IMR-90 (cell line): ENCODE results near the gene NPFFR1. TPM values are rescaled to one million over a fixed set of nuclear protein-coding genes. Genes with fewer than 3 reads are reported as not detected.

Source experiments
- ATAC-seq: fragments of 200-7000 bp; cut with Tn5 transposase; 2 replicates; pipeline ENCODE4 v1.9.1; 2020; ENCODE audit warnings: low read depth, mild to moderate bottlenecking, moderate library complexity
- BruUV-seq: library from RNA; stranded (reverse); fragments of 400-500 nt; replicated peaks from 2 replicates; lab custom pipeline; 2021; lab: Mats Ljungman, UMichigan
- CTCF ChIA-PET: fragments of 300-600 bp; formaldehyde crosslinking; extraction: SDS; loops from one replicate; lab custom pipeline; 2021; ENCODE audit warnings: antibody characterized with exemption; lab: Yijun Ruan, JAX
- POLR2A ChIA-PET: fragments of 300-600 bp; sonication (Branson Sonifier 250); formaldehyde crosslinking; loops from one replicate; lab custom pipeline; 2022; ENCODE audit warnings: antibody characterized with exemption; ENCODE audit not compliant: unreplicated experiment; lab: Charles Lee
- DNase-seq: peaks from one replicate; pipeline ENCODE4 v3.0.0; 2013
- H2AFZ ChIP-seq: replicated peaks from 2 replicates; pipeline ENCODE3; 2013; ENCODE audit warnings: low read length, mild to moderate bottlenecking; ENCODE audit not compliant: poor library complexity
- H2AK5ac ChIP-seq: 2 replicates; pipeline ENCODE4 v1.6.1; 2013; ENCODE audit warnings: low read depth, low read length, inconsistent platforms
- H2AK9ac ChIP-seq: replicated peaks from 2 replicates; pipeline ENCODE3; 2013; ENCODE audit warnings: mild to moderate bottlenecking, low read depth, low read length, moderate library complexity; ENCODE audit not compliant: poor library complexity
- H2BK120ac ChIP-seq: 2 replicates; pipeline ENCODE4 v1.6.1; 2013; ENCODE audit warnings: low read depth, low read length, inconsistent platforms
- H2BK15ac ChIP-seq: 3 replicates; pipeline ENCODE4 v1.6.1; 2013; ENCODE audit warnings: low read depth, low read length, inconsistent platforms
- H2BK20ac ChIP-seq: 2 replicates; pipeline ENCODE4 v1.6.1; 2013; ENCODE audit warnings: low read depth, mild to moderate bottlenecking, inconsistent platforms, low read length, moderate library complexity
- H2BK5ac ChIP-seq: 2 replicates; pipeline ENCODE4 v1.6.1; 2013; ENCODE audit warnings: mild to moderate bottlenecking, low read depth, low read length, inconsistent platforms; ENCODE audit not compliant: poor library complexity, severe bottlenecking
- H3K14ac ChIP-seq: replicated peaks from 2 replicates; pipeline ENCODE4 v1.6.1; 2013; ENCODE audit warnings: low read depth, low read length, inconsistent platforms
- H3K18ac ChIP-seq: 2 replicates; pipeline ENCODE4 v1.6.1; 2013; ENCODE audit warnings: low read depth, low read length, control low read depth
- H3K23ac ChIP-seq: 2 replicates; pipeline ENCODE4 v1.6.1; 2013; ENCODE audit warnings: low read depth, low read length, inconsistent platforms
- H3K27ac ChIP-seq: 2 replicates; pipeline ENCODE4 v1.5.1; 2013; ENCODE audit warnings: mild to moderate bottlenecking, control low read depth, low read length; ENCODE audit not compliant: insufficient read depth
- H3K27me3 ChIP-seq: 2 replicates; pipeline ENCODE4 v1.6.1; 2013; ENCODE audit warnings: low read length; ENCODE audit not compliant: control insufficient read depth, insufficient read depth
- H3K36me3 ChIP-seq: 2 replicates; pipeline ENCODE4 v1.6.1; 2013; ENCODE audit warnings: low read length, mixed read lengths; ENCODE audit not compliant: control insufficient read depth, insufficient read depth
- H3K4ac ChIP-seq: 2 replicates; pipeline ENCODE4 v1.6.1; 2013; ENCODE audit warnings: low read depth, low read length, inconsistent platforms
- H3K4me1 ChIP-seq: 2 replicates; pipeline ENCODE4 v1.6.1; 2013; ENCODE audit warnings: low read length, mixed read lengths; ENCODE audit not compliant: control insufficient read depth, insufficient read depth
- H3K4me2 ChIP-seq: 2 replicates; pipeline ENCODE4 v1.6.1; 2013; ENCODE audit warnings: low read depth, mild to moderate bottlenecking, control low read depth, low read length, moderate library complexity
- H3K4me3 ChIP-seq: 2 replicates; pipeline ENCODE4 v1.5.1; 2013; ENCODE audit warnings: low read depth, mild to moderate bottlenecking, control low read depth, low read length, moderate library complexity; ENCODE audit not compliant: insufficient read depth
- H3K56ac ChIP-seq: 2 replicates; pipeline ENCODE4 v1.6.1; 2013; ENCODE audit warnings: low read length, inconsistent platforms; ENCODE audit not compliant: insufficient read depth; ENCODE audit errors: extremely low read depth
- H3K79me1 ChIP-seq, 2 experiments: 2 replicates each; pipeline ENCODE4 v1.6.1; 2013; ENCODE audit warnings: low read length in 2 of 2, inconsistent platforms in 1 of 2, low read depth in 1 of 2
- H3K9ac ChIP-seq: 2 replicates; pipeline ENCODE4 v1.6.1; 2013; ENCODE audit warnings: low read depth, low read length, control low read depth
- H3K9me1 ChIP-seq: 2 replicates; pipeline ENCODE4 v1.6.1; 2013; ENCODE audit warnings: low read length, inconsistent platforms; ENCODE audit not compliant: insufficient read depth
- H3K9me3 ChIP-seq: 2 replicates; pipeline ENCODE4 v1.6.1; 2013; ENCODE audit warnings: low read length; ENCODE audit not compliant: control insufficient read depth, insufficient read depth
- H4K20me1 ChIP-seq: 2 replicates; pipeline ENCODE4 v1.6.1; 2013; ENCODE audit warnings: low read length, inconsistent platforms; ENCODE audit not compliant: insufficient read depth
- H4K5ac ChIP-seq: 2 replicates; pipeline ENCODE4 v1.6.1; 2013; ENCODE audit warnings: mild to moderate bottlenecking, low read depth, low read length, control low read depth
- H4K8ac ChIP-seq, 2 experiments: 2 replicates each; pipeline ENCODE4 v1.6.1; 2013; ENCODE audit warnings: low read depth in 2 of 2, low read length in 2 of 2, control low read depth in 1 of 2, inconsistent platforms in 1 of 2
- H4K91ac ChIP-seq: 2 replicates; pipeline ENCODE4 v1.6.1; 2013; ENCODE audit warnings: low read depth, low read length, inconsistent platforms; ENCODE audit not compliant: insufficient read depth
- CTCF ChIP-seq: conservative IDR thresholded peaks from 2 replicates; pipeline ENCODE4 v1.5.1; 2012; ENCODE audit warnings: mild to moderate bottlenecking, low read depth, low read length, improper control_type of control experiment
- ELK1 ChIP-seq: fragments of 150-350 bp; IDR thresholded peaks from 2 replicates; pipeline ENCODE4 v1.6.1; 2016; ENCODE audit warnings: low read depth, mild to moderate bottlenecking, low read length, moderate library complexity, borderline replicate concordance
- MAFK ChIP-seq: IDR thresholded peaks from 2 replicates; pipeline ENCODE4 v1.6.1; 2012; ENCODE audit warnings: low read depth, low read length, improper control_type of control experiment
- MXI1 ChIP-seq: IDR thresholded peaks from 2 replicates; pipeline ENCODE4 v1.6.1; 2012; ENCODE audit warnings: low read depth, mild to moderate bottlenecking, low read length, moderate library complexity, borderline replicate concordance
- POLR2A ChIP-seq: IDR thresholded peaks from 2 replicates; pipeline ENCODE4 v1.6.1; 2012; ENCODE audit warnings: mild to moderate bottlenecking, low read depth, low read length
- RCOR1 ChIP-seq: IDR thresholded peaks from 2 replicates; pipeline ENCODE4 v1.6.1; 2012; ENCODE audit warnings: mild to moderate bottlenecking, low read length, improper control_type of control experiment; ENCODE audit not compliant: insufficient replicate concordance
- WGBS, 2 experiments: methylation state at CpG; one replicate each; pipeline versions ENCODE4 v1.1.5 to v1.1.7; 2013; ENCODE audit warnings: missing lambda C conversion rate in 2 of 2; ENCODE audit not compliant: insufficient read length in 1 of 2; ENCODE audit errors: extremely low coverage in 2 of 2; 5-methylcytosine and 5-hydroxymethylcytosine counted together
- dilution Hi-C: fragments of 300-500 bp; cut with HindIII; formaldehyde crosslinking; loops from one replicate; pipeline ENCODE4 v1.14.3; 2018; ENCODE audit warnings: low sequenced_read_pairs; ENCODE audit not compliant: unreplicated experiment
- in situ Hi-C: fragments of 300-500 bp; cut with MboI; formaldehyde crosslinking; loops from 3 replicates; pipeline ENCODE4 v1.14.3; 2019; ENCODE audit warnings: low sequenced_read_pairs, inconsistent platforms, mixed read lengths
- intact Hi-C: fragments of 100-400 bp; cut with micrococcal nuclease; formaldehyde crosslinking; loops from 2 replicates; pipeline ENCODE4 v1.10.0; 2022
- polyA plus RNA-seq, 3 experiments: library from polyadenylated mRNA; depleted of rRNA; stranded (reverse); fragments of >200 nt; gene quantifications; 2 replicates each; pipeline ENCODE4 v1.2.3, GENCODE V29; 2012; ENCODE audit warnings: low replicate concordance in 1 of 3
- total RNA-seq: library from RNA; depleted of rRNA; stranded (reverse); fragments of >200 nt; gene quantifications from 2 replicates; pipeline ENCODE4 v1.2.3, GENCODE V29; 2012
- TF ChIP-seq, protein P1 (sequence below): fragments of 150-350 bp; IDR thresholded peaks from 2 replicates; pipeline ENCODE4 v1.6.1; 2017; ENCODE audit warnings: mild to moderate bottlenecking, antibody characterized with exemption, low read length, low read depth

Gene NPFFR1
- total and polyA plus RNA-seq, 2 of the 4 experiments (the other 2 are of a cell fraction) = not detected

DNA sequence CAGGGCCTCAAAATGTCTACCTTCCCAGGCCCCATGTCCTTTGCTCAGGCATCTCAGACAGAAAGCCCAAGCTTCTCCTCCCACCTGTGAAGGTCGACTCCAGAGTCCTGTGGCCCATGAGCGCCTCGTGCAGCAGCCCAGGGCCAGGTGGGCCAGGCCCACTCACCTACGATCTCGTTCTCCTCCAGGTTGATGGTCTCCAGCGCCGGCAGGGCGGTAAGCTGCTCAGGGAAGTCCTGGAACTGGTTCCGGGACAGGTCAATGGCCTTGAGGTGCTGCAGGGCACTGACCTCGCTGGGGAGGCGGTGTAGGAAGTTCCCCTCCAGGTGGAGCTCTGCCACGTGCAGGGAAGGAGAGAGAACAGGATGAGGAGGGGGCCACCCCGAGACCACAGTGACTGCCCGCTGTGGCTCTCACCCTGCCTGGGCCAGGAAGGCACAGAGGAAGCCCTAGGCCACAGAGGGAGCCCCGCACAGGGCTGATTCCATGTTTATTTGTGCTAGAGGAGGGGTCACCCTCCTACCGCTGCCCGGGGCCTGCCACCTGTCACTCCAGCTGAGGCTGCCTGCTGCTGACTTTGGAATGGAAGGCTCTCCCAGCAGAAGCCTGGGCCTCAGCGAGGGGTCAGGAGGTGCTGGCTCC, 40.0 kb upstream of the NPFFR1 start:
- no peak overlapping the region for H3K9ac ChIP-seq
- H2AFZ ChIP-seq = no peak overlapping the region
- H3K9me1 ChIP-seq = 0 out of 2 replicates have a peak, but pooled peaks cover 6% of the 10 kb centered on the region
- 80% methylated on average over 8 of the region's 18 CpGs; no CpG with 5 or more reads in 1 of the 2 experiments for WGBS, 2 experiments
- no peak overlapping the region for H3K4me2 ChIP-seq
- H3K79me1 ChIP-seq = no peaks in the 10 kb centered on the region
- BruUV-seq = no TSS peak
- POLR2A ChIA-PET = no interaction called here
- intact Hi-C loops = no loop called here
- no peak overlapping the region for H2BK15ac ChIP-seq
- no peak overlapping the region for H4K8ac ChIP-seq
- H2BK120ac ChIP-seq = no peak overlapping the region
- H2BK5ac ChIP-seq = no peak overlapping the region
- no peak overlapping the region for H4K5ac ChIP-seq
- no peak overlapping the region for H3K14ac ChIP-seq
- no peak overlapping the region for H2BK20ac ChIP-seq
- H3K27ac ChIP-seq = no peak overlapping the region
- no peak overlapping the region for H3K4ac ChIP-seq
- dilution Hi-C loops = no loop called here
- H2AK5ac ChIP-seq = no peak overlapping the region
- H3K56ac ChIP-seq = no peak overlapping the region
- no peaks in the 10 kb centered on the region for H3K27me3 ChIP-seq
- no peaks in the 10 kb centered on the region for H3K4me1 ChIP-seq
- no peak overlapping the region for H3K4me3 ChIP-seq
- in situ Hi-C loops = no loop called here
- ATAC-seq (no peak), DNase-seq (no peak)
- TF ChIP-seq CTCF (no peak), ELK1 (no peak), MAFK (no peak), RCOR1 (no peak), MXI1 (no peak), POLR2A (no peak)
- TF ChIP-seq, protein P1, sequence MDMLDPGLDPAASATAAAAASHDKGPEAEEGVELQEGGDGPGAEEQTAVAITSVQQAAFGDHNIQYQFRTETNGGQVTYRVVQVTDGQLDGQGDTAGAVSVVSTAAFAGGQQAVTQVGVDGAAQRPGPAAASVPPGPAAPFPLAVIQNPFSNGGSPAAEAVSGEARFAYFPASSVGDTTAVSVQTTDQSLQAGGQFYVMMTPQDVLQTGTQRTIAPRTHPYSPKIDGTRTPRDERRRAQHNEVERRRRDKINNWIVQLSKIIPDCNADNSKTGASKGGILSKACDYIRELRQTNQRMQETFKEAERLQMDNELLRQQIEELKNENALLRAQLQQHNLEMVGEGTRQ = no peak
- H3K36me3 ChIP-seq = no peaks in the 10 kb centered on the region
- no peaks in the 10 kb centered on the region for H3K9me3 ChIP-seq
- 0 out of 2 replicates have a peak, but pooled peaks cover 3% of the 10 kb centered on the region for H4K20me1 ChIP-seq
- CTCF ChIA-PET = no interaction called here
- H3K23ac ChIP-seq = no peak overlapping the region
- no peak overlapping the region for H3K18ac ChIP-seq
- H2AK9ac ChIP-seq = peak overlapping the region; percentile 45
- H4K91ac ChIP-seq = no peak overlapping the region
